Hypothalamus (tissue), 51 donors: ENCODE results near the gene TMEM235.
"Not testable (repeated sequence)": the region's sequence is repeated elsewhere in the genome, so short reads cannot be mapped to it uniquely, and the experiment has no call there.

ENCODE experiments used
- DNase-seq, 51 donors: peaks; one replicate each; lab custom pipeline; 2025; lab: John Stamatoyannopoulos, UW

TMEM235 gene

GRCh38 chr17:78252701-78253635 is 21.5 kb downstream of the TMEM235 start:
- no peak for DNase-seq

- not testable (repeated sequence) for DNase-seq
Observed at GRCh38 chr17:78253636-78253945, 22.2 kb downstream of the TMEM235 start.

GRCh38 chr17:78253946-78254672 is 22.7 kb downstream of the TMEM235 start:
- peak in 50 of 51 donors; percentile 41 to 92 (median 78) for DNase-seq

- no peak for DNase-seq
Observed at GRCh38 chr17:78255029-78255656, 23.7 kb downstream of the TMEM235 start.

- no peak for DNase-seq
Observed at GRCh38 chr17:78255953-78256706, 24.7 kb downstream of the TMEM235 start.

- DNase-seq, result no peak
Observed at GRCh38 chr17:78256707-78257591, 25.5 kb downstream of the TMEM235 start.

GRCh38 chr17:78257810-78258322 is 26.4 kb downstream of the TMEM235 start:
- DNase-seq, result no peak

GRCh38 chr17:78258323-78259191 is 27.1 kb downstream of the TMEM235 start:
- DNase-seq, result no peak

GRCh38 chr17:78259192-78259554 is 27.7 kb downstream of the TMEM235 start:
- no peak for DNase-seq

- DNase-seq, result peak in 2 of 51 donors; percentile 13 to 38
Observed at GRCh38 chr17:78263063-78263735, 31.8 kb downstream of the TMEM235 start.

GRCh38 chr17:78263736-78264340 is 32.4 kb downstream of the TMEM235 start:
- no peak for DNase-seq

GRCh38 chr17:78264590-78264989 is 33.2 kb downstream of the TMEM235 start:
- no peak for DNase-seq

- no peak for DNase-seq
Observed at GRCh38 chr17:78265121-78265520, 33.7 kb downstream of the TMEM235 start.

GRCh38 chr17:78266231-78266631 is 34.8 kb downstream of the TMEM235 start:
- DNase-seq, result no peak

GRCh38 chr17:78266771-78267170 is 35.3 kb downstream of the TMEM235 start:
- no peak for DNase-seq

GRCh38 chr17:78267253-78268073 is 36.0 kb downstream of the TMEM235 start:
- DNase-seq, result no peak
